Esophagus muscularis mucosa (tissue), 4 donors: ENCODE data around the gene CFAP410.

Source experiments
- CTCF ChIP-seq, 3 experiments: fragments of 200-600 bp in 2 of 3; fragments of 450-650 bp in 1 of 3; sonication (generic) in 2 of 3; IDR thresholded peaks; one replicate each; pipeline ENCODE4 v1.5.1; 2017 to 2019; ENCODE audit warnings: antibody characterized with exemption in 3 of 3, mild to moderate bottlenecking in 2 of 3, moderate library complexity in 1 of 3
- EP300 ChIP-seq: sonication (generic); formaldehyde crosslinking; IDR thresholded peaks from one replicate; pipeline ENCODE4 v1.6.1; 2017; ENCODE audit warnings: antibody characterized with exemption
- POLR2A ChIP-seq: fragments of 450-650 bp; IDR thresholded peaks from one replicate; pipeline ENCODE4 v1.6.1; 2017; ENCODE audit warnings: antibody characterized with exemption, moderate library complexity, mild to moderate bottlenecking, low read depth

GRCh38 chr21:44344541-44345183 lies 5.5 kb upstream of the CFAP410 start:
- TF ChIP-seq CTCF (IDR thresholded peaks at IDR 0.05), result no peak
- no peak for TF ChIP-seq EP300
- no peak for TF ChIP-seq POLR2A
